ENCODE results near the gene TRIO.

GRCh38 chr5:14366763-14367162 lies 223.6 kb downstream of the TRIO start:
- no peak for TF ChIP-seq CTCF (IDR thresholded peaks at IDR 0.05)
- TF ChIP-seq POLR2A (IDR thresholded peaks at IDR 0.05; ENCODE audit: low read depth): no peak
- no peak for TF ChIP-seq EP300 (IDR thresholded peaks at IDR 0.05)
